Sciatic nerve (tissue), 2 donors: ENCODE measurements around the gene ILKAP. TPM values are rescaled to one million over a fixed set of nuclear protein-coding genes. Genes with fewer than 3 reads are reported as not detected.
A peak's percentile ranks its signal among the peaks of the same experiment; 100 is the strongest.
"Not testable (repeated sequence)": the region's sequence is repeated elsewhere in the genome, so short reads cannot be mapped to it uniquely, and the experiment has no call there.

ENCODE experiments used
- ATAC-seq: fragments of 200-7000 bp; cut with Tn5 transposase; one replicate; pipeline ENCODE4 v1.9.1; 2020; ENCODE audit warnings: mild to moderate bottlenecking, moderate library complexity
- DNase-seq: peaks from one replicate; pipeline ENCODE4 v3.0.0-alpha.2; 2020; ENCODE audit warnings: low spot score
- intact Hi-C: fragments of 100-400 bp; cut with DNase I; formaldehyde crosslinking; loops from one replicate; pipeline ENCODE4 v1.14.2; 2022
- total RNA-seq: library from RNA; stranded (reverse); fragmentation: NEBNext Ultra II Directional; extraction: Animal tissue kit (Norgen Biotek cat#: 25700); gene quantifications from one replicate; pipeline ENCODE4 v1.2.1, GENCODE V29; 2021
- donor health status: DM: no; HTN: no; CAD: no.
- donor health status: DM: no; HTN: no; CAD: no.

The ILKAP gene
- total RNA-seq, 1 donor from 2014 or later: 61.7 TPM

DNA sequence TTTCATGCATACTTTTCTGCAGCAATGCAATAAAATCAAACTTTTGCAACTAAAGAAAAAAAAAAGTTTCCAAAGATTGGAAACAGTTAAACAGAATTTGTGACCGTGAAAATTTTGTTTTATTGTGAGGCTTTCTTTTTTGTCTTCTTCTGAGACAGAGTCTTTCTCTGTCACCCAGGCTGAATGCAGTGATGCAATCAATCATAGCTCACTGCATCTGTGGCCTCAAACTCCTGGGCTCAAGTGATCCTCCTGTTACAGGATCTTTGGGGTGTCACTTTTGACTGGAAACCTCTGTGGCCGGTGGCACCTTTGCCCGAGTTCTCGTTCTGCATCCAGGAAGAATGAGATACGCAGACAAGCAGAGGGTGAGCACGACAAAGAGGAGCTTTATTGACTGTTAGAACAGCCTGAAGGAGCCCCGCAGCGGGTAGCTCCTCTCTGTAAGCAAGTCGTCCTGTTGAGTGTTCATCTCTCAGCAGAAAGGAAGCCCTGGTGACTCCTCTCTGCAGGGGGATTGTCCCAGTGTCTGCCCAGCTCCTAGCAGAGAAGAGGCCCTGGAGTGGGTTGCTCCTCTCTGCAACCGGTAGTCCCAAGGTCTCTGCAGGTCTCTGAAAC, 16.9 kb upstream of the ILKAP start:
- DNase-seq: no peak
- intact Hi-C loops: no loop called here
- peak; percentile 32 for ATAC-seq

DNA sequence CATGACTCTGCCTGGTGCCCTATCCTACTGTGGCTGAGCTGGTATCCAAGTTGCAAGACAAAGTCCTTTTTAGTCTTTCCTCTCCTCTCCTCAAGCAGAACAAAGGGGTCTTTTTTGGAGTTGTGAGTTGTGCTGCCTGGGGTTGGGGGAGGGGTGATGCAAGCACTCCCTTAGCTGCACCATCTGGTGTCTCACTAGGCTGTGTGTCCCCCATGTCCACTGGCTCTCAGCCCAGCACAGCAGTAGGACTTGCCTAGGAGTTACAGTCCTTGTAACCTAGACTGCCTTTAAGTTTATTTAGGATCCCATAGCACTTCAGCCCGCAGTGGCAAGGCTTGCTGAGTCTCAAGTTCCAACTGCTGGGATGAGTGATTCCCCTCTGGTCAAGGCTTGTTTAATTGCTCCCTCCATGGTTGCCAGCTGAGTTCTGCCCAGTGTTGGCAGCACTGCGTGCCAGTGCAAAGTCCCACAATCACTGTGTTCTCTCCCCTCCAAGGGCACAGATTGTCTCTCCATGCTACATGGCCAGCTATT, 13.2 kb upstream of the ILKAP start:
- peak; percentile 63 for DNase-seq
- peak; percentile 74 for ATAC-seq
- intact Hi-C loops: no loop called here

- DNase-seq: no peak
- intact Hi-C loops: no loop called here
These were observed 3.5 kb upstream of the ILKAP start for GRCh38 chr2:238207006-238207405.

DNA sequence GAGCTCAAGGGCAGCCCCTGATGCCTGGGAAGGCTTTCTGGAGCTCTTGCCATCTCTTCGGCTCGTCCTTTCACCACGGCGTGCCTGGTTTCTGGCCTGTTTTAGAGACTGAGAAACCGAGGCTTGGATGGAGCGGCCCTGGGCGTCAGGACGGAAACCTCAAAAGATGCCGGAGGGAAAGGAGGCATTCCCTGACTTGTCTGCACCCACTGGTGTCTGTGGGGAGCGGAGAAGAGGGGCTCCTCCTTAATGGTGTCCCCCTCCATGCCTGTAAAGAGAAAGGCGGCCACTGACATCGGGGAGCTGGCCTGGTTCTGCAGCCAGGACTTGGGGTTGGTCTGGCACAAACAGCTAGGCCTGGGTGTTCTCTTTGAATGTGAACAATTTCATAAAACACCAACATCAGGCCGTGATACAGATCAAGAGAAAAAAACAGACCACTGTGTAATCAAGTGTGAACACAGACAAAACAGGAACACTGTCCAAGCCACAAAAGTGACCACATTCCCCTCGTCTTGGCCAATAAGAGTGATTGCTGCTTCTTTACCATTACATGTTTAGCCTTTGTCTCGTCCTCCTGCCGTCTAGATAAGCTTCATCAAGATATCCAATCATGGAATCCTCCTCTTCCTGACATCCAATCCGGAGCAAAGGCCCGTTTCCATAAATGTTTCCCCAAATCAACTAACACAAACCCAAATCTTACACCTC, 633 bp upstream of the ILKAP start:
- intact Hi-C loops: no loop called here
- peak; percentile 38 for ATAC-seq
- DNase-seq: no peak

More at GRCh38 chr2:238207006-238207405, 3.5 kb upstream of the ILKAP start:
- ATAC-seq: no peak

- intact Hi-C loops: no loop called here
- ATAC-seq (no peak), DNase-seq (no peak)
These were observed 985 bp downstream of the ILKAP start for GRCh38 chr2:238202326-238203093.

DNA sequence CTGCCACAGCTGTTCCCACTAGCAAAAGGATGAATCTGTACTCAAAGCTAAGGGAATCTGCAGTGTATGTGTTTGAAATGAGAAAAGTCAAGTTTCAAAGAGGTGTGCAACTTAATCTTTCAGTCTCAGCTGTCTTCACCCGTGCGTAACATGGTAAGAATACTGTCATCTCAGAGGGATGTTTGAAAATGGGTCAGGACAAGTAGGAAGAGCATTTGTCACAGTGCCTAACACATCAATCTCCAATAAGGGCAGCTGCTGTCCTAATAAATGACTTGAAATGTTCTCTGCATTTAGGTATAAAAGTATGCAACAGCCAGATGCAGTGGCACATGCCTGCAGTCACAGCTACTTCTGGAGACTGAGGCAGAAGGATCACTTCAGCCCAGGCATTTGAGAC, 13.1 kb downstream of the ILKAP start:
- DNase-seq (no peak), ATAC-seq (no peak)
- intact Hi-C loops: no loop called here

DNA sequence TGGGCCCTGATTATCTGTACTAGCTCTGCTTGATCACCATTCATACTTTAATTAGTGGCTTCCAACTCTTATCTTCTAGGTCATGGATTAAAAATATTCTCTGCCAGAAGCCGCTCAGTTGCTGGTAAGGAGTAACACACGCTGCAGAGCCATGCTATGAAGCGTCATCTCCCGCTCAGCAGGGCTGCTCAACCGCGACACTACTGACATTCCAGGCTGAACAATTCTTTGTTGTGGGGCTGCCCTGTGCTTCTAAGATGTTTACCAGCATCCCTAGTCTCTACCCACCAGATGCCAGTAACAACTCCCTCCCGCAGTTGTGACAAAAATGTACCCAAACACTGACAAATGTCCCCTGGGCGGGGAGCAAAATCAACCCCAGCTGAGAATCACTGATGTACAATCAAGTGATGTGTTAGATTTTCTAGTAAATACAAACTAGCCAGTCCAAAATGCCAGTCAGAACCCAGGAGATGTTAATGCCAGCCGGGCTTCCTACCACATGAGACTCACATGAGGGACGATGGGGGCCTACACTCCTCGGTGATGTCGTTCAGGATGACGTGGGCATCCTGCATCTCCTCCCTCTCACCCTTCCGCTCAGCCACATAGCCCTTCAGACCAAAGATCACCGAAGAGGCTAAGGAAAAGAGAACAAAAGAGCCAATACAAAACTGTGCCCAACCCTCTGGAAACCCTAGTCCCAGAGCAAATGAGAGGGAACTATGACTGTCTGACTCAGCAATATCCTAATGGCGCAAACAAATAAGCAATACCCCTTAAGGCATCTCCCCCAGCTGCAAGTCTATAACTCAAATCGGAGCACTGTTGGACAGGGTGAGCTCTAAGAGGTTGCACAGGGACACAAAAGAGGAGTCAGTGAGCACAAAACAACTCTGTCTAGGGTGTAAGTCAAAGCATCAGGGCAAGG, 15.6 kb downstream of the ILKAP start:
- ATAC-seq (no peak), DNase-seq (no peak)
- intact Hi-C loops: no loop called here

DNA sequence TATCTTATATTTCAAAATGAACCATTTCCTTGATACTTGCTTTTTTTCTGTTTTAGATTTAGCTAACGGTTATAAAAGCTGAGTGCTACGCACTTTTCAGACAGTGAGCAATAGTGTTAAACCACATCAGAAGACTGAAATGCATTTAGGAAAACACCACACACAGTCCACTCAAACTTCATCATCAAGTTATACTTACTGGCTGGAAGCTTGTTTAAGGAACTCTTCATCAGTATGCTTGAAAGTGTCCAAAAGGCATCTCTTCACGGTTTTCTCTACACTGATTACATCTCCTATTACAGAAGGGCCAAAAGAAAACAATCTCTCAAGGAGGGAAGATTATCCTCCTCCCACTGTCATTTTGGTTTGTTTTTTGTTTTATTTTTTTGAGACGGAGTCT, 19.7 kb downstream of the ILKAP start:
- ATAC-seq (no peak), DNase-seq (no peak)
- intact Hi-C loops: no loop called here

GRCh38 chr2:238182362-238182761, 21.1 kb downstream of the ILKAP start:
- ATAC-seq: no peak
- intact Hi-C loops: no loop called here

DNA sequence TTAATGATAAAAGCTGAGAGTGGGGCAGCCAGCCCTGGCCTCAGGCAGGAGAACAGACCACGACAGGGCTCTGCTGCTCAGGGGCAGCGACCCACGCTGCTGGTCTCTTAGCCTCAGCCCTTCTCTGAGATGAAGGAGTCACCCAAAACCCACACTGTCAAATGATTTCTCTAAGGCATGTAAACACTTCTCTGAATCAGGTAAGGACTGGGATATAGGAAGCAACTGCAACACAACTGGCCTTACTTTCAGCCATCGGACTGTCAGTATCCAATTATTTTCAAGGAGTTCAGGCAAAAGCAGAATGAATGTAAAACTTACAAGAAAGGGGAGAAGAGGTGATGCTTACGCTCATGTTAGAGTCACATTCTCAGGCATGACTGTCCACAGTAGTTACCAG, 22.9 kb downstream of the ILKAP start:
- intact Hi-C loops: no loop called here
- ATAC-seq (no peak), DNase-seq (no peak)

More at GRCh38 chr2:238182362-238182761, 21.1 kb downstream of the ILKAP start:
- no peak for DNase-seq

DNA sequence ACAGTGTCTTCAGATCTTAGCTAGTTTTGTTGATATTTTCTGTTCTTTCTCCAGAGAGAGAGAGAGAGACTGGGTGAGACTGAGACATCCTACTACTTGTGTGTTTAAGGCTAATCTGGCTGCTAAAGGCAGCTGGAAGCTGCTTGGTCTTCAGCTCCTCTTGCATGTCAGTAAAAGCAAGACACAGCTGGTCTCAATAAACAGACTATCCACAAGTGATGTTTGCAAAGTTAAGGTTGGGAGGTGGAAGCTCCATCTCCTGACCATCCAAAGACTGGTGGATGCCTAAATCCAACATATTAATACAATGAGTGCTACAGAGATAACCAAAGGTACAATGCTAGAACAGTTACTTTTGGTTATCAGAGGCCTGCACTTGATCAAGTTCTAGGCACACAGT, 26.9 kb downstream of the ILKAP start:
- intact Hi-C loops: no loop called here
- DNase-seq (no peak), ATAC-seq (no peak)

DNA sequence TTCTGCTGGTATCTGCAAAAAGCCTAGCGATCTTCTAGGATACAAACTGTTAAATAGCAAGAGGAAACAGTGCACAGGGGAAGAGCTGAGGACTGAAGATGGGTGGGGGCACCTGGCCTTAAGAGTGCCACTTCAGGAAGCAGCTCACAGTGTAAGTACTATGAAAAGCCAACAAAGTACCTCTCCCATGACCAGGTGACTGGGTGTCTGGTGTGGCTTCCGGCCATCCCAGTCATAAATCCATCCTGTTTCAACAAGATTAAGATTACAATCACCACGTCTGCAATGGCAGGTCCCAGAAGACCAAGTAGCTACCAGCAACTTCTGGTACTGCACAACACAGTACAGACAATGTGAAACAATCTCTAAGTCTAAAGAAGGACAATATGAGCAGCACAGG, 28.8 kb downstream of the ILKAP start:
- ATAC-seq (no peak), DNase-seq (no peak)
- intact Hi-C loops: no loop called here

DNA sequence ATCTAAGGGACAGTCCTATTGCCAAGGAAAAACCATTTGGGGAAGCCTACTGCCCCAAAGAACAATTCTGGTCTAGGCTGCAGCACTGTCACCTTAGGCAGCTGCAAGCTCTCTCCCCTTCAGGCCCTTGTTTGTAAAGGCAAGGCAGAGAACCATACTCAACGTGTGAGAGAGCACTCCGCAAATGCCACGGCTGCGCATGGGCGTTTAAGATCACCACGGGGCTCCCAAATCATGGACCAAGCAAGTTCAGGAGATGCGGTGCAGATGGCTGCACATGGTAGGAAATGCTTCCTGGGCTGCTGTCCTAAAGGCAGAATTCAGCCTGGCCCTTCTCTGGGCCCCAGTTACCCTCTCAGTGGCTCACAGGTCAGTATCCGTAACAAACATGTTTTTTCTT, 29.2 kb downstream of the ILKAP start:
- DNase-seq (no peak), ATAC-seq (no peak)
- intact Hi-C loops: no loop called here

- DNase-seq: no peak
- intact Hi-C loops: no loop called here
- no peak for ATAC-seq
These were observed 29.8 kb downstream of the ILKAP start for GRCh38 chr2:238173692-238174091.

DNA sequence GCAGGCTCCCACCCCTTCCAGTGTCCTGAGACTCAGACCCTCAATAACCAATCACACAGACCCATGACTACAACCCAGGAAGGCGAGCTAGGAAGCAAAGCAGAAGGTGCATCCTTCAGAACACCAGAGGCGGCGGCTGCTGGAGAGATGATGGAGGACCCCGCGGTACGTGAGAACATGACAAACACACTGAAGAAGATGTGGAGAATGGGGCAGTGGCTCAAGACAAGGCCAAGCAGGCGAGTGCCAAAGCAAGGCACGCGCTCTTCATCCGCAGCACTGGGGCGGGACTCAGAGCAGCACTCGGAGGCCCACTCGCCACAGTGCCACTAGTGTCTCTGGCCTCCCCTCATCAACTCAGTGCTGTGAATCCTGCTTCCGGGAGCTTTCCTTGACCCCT, 31.1 kb downstream of the ILKAP start:
- ATAC-seq (no peak), DNase-seq (no peak)
- intact Hi-C loops: no loop called here

- intact Hi-C loops: no loop called here
- DNase-seq: no peak
- no peak for ATAC-seq
These were observed 31.8 kb downstream of the ILKAP start for GRCh38 chr2:238171575-238172187.

DNA sequence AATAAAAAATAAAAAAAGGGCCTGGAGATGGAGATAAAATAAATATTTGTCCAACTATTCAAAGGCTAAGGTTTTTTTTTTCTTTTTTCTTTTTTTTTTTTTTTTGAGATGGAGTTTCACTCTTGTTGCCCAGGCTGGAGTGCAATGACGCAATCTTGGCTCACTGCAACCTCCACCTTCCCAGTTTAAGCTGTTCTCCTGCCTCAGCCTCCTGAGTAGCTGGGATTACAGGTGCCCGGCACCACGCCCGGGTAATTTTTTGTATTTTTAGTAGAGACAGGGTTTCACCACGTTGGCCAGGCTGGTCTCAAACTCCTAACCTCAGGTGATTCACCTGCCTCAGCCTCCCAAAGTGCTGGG, 32.4 kb downstream of the ILKAP start:
- DNase-seq, ATAC-seq, intact Hi-C loops: not testable (repeated sequence)

DNA sequence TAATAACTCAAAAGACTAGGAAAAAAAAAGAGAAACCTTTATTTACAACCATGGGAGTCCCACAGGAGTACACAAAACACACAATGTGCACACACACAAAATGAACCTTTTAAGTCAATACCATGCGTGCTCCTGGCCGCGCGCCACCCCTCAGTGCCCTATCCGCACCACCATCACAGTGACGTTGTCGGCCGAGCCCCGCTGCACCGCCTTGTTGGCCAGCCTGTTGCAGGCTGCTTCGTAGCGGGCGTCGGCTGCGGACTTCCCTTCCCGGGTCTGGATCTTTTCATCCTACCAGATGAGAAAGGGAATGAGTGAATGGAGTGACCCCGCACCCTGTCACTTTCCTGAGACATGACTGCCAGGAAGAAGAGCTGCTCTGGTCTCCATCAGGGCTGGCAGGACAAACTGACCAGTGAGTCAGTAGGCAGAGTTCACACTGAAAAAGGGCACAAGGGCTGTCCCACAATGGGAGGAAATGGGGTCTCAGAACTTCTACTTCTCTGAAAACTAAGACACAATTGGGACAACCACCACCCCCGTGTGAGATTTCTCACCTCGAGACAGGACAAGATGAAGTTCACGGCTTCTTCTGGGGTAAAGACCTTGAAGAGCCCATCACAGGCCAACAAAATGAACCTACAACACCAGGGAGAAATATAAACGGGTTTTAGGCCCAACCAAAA, 33.0 kb downstream of the ILKAP start:
- ATAC-seq (no peak), DNase-seq (no peak)
- intact Hi-C loops: no loop called here
